ENCODE results near the gene C1orf21. TPM values are rescaled to one million over a fixed set of nuclear protein-coding genes. Genes with fewer than 3 reads are reported as not detected.

The C1orf21 gene
- total RNA-seq, 1 donor = 47.3 TPM

DNA sequence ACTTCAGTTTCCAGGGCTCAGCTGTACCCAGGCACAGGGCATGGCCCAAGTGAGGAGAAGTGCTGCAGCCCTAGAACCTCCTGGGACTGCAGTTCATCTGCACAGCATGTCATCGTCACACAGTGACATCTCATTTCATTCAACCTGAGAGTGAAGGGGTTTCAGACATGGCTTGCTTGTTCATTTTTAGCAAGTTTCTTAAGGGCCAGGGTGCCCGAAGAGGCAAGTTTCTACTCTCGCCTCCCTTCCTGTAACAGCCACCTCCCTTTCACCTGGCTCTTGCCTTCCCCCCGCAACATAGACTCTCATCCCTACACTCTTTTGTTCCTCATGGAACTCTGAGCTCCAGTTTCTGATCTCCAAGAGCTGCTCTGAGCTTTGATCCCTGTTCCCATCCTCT is 108.1 kb downstream of the C1orf21 start:
- no peak overlapping the region for H3K4me3 ChIP-seq (ENCODE audit: low read depth, low read length)
- TF ChIP-seq, protein P1, sequence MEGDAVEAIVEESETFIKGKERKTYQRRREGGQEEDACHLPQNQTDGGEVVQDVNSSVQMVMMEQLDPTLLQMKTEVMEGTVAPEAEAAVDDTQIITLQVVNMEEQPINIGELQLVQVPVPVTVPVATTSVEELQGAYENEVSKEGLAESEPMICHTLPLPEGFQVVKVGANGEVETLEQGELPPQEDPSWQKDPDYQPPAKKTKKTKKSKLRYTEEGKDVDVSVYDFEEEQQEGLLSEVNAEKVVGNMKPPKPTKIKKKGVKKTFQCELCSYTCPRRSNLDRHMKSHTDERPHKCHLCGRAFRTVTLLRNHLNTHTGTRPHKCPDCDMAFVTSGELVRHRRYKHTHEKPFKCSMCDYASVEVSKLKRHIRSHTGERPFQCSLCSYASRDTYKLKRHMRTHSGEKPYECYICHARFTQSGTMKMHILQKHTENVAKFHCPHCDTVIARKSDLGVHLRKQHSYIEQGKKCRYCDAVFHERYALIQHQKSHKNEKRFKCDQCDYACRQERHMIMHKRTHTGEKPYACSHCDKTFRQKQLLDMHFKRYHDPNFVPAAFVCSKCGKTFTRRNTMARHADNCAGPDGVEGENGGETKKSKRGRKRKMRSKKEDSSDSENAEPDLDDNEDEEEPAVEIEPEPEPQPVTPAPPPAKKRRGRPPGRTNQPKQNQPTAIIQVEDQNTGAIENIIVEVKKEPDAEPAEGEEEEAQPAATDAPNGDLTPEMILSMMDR (IDR thresholded peaks at IDR 0.05; ENCODE audit: insufficient read depth, low read length) = no peak
- DNase-seq (ENCODE audit: low read depth) = no peak

DNA sequence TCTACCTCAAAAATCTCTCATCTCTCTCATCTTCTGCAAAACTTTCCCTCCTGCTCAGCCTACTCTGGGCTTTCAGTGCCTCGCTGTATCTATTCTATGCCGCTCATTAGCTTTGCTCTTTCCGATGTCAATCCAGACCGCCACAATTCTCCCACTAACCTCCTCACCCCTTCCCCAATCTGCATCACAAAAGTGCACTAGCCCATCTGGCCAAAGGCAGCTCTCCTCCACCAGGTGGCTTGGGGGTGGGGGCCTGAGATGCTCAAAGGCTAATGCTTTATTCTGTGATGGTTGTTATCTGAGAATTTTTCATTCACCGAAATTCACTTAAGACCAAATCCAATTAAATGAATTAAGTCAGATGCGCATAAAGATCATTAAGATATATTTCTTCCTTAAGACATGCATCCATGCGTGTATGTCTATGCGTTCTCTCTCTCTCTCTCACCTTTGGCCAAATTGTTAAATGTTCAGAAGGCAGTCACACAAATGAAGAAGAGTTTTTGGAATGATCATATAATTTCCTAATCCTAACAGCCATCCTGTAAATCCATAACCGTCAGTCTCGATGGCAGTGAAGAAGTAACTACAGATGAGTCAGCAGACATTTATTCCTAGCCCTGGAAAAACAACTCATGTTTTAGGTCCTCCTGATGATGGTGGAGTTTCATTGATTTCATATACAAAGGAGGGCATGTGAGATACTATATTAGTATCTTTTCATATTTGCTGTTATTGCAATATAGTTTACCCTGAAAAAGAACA is 111.3 kb downstream of the C1orf21 start:
- TF ChIP-seq, protein P1 (IDR thresholded peaks at IDR 0.05; ENCODE audit: insufficient read depth, low read length) = no peak
- H3K4me3 ChIP-seq (ENCODE audit: low read depth, low read length) = no peak overlapping the region
- DNase-seq (ENCODE audit: low read depth) = no peak

DNA sequence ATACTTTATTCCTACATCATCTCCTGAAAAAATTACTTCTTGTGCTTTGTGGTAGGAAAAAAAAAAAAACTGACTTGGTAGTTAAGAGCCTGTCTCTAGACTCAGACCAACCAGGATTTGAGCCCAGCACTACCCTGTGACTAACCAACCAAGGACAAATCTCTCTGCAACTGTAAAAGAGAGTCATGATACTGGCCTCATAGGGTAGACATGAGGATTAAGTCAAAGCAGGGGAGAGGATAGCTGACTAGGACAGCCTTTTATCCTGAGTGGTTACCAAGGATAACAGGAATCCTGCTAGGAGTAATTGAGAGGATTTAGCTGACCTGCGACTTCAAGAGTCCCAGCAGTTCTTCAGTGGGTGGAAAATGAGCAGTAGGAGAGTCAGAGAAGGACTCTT is 112.8 kb downstream of the C1orf21 start:
- DNase-seq (ENCODE audit: low read depth) = peak; percentile 22
- TF ChIP-seq, protein P1 (IDR thresholded peaks at IDR 0.05; ENCODE audit: insufficient read depth, low read length) = no peak
- H3K4me3 ChIP-seq (ENCODE audit: low read depth, low read length) = no peak overlapping the region

DNA sequence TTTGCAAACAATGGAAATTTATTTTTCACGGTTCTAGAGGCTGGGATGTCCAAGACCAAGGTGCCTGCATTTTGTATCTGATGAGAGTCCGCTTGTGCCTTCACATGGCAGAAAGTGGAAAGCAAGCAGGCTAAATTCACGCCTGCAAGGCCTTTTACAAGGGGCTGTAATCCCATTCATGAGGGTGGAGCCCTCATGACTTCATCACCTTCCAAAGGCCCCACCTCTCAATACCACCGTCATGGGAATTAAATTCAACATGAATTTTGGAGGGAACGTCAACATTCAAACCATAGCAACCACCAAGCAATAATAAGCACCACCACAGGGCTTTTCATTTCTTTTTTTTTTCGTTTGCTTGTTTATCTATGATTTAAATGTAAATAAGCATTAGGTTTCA is 115.3 kb downstream of the C1orf21 start:
- TF ChIP-seq, protein P1 (IDR thresholded peaks at IDR 0.05; ENCODE audit: insufficient read depth, low read length) = no peak
- H3K4me3 ChIP-seq (ENCODE audit: low read depth, low read length) = no peak overlapping the region
- DNase-seq (ENCODE audit: low read depth) = no peak

DNA sequence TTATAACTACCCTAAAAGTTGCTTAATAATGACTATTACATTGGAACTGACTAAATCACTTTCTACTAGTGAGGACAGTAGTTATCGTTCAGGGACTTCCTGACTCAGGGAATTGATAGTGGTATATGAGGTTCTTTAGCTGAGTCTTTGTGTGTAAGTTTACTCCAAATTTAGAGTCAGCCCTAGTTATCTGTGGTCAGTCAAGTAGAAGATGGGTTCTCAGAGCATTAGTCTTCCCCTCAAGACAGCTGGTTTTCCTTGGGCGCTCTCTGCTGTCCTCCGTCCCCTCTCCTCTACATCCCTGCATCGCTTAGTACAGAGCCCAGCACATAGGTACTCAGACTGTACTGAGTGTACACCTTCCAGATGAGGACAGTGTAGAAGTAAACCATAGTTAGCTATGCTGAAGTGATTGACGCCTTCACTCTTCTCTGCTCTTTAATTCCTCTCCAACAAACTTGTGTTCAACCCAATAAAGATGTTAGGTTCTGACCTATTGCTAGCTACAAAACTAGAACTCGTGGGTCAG is 116.5 kb downstream of the C1orf21 start:
- H3K4me3 ChIP-seq (ENCODE audit: low read depth, low read length) = no peak overlapping the region
- TF ChIP-seq, protein P1 (IDR thresholded peaks at IDR 0.05; ENCODE audit: insufficient read depth, low read length) = no peak
- no peak for DNase-seq (ENCODE audit: low read depth)

DNA sequence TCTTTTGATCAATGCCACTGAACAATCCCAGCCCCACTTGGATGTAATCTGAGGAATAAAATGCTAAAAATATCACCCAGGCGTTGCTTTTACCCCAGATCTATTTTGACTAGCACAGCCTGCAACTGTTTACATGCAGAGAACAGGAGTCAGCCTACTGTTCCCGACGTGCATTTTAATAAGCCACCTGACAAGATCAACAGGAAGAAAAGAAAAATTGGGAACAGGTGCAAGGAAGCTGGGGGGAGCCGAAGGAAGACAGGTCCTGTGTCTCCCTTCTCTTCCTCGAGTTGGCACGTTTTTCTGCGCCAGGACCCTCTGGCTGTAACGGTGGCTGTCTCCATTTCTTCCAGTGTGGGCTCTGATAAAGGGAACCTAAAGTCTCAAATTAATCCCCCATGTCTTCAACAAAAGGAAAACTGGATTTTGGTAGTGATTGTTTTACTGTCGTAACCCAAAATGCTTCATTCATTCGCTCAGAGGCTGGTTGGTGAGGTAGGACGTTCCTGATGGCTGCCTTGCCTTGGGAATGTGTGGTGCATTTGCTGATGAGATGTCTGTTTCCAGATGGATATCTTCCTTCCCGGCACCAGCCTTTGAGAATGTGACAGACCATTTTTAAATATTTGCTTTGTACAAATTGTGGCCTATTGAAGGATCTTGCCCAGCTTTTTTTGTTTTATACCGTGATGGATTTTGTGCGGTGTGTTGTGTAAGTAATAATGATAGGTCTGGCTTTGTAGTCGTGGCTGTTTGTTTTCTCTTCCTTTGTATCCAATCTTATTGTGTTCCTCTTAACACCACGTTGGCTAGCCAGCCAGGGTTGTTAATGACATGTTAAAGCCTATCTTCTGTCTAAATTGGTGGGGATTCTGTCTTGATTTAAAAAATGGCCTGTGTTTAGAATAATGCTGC is 117.5 kb downstream of the C1orf21 start:
- TF ChIP-seq, protein P1 (IDR thresholded peaks at IDR 0.05; ENCODE audit: insufficient read depth, low read length) = no peak
- DNase-seq (ENCODE audit: low read depth) = no peak
- no peak overlapping the region for H3K4me3 ChIP-seq (ENCODE audit: low read depth, low read length)

All from fibroblast of the aortic adventitia (primary cell).